HUDEP-2 (cell line): Measurements from ENCODE around the gene HOMER3.

Experiments
- DNase-seq, 76 experiments: peaks; one replicate each; lab custom pipeline; 2025; ENCODE audit not compliant: unreplicated experiment in 76 of 76; lab: John Stamatoyannopoulos, UW

HOMER3 gene

GRCh38 chr19:18889949-18890745, 50.9 kb downstream of the HOMER3 start:
- no peak for DNase-seq

- no peak for DNase-seq
Measured at GRCh38 chr19:18886972-18887371, 54.0 kb downstream of the HOMER3 start.

GRCh38 chr19:18883526-18884304, 57.3 kb downstream of the HOMER3 start:
- peak in 51 of 76 experiments; percentile 12 to 66 (median 41) for DNase-seq

- no peak for DNase-seq
Measured at GRCh38 chr19:18881491-18881890, 59.5 kb downstream of the HOMER3 start.

GRCh38 chr19:18879579-18880373, 61.2 kb downstream of the HOMER3 start:
- peak in 69 of 76 experiments; percentile 32 to 90 (median 74) for DNase-seq
